Esophagus squamous epithelium (tissue), 5 donors: Measurements from ENCODE around the gene AGRP. TPM values are rescaled to one million over a fixed set of nuclear protein-coding genes. Genes with fewer than 3 reads are reported as not detected.

ENCODE experiments used
- DNase-seq: peaks from one replicate; lab custom pipeline; 2025; lab: John Stamatoyannopoulos, UW
- H3K27ac ChIP-seq, 4 donors: fragments of 200-600 bp; sonication (generic); one replicate each; pipeline ENCODE4 v1.5.1; 2016 to 2019; ENCODE audit warnings: mild to moderate bottlenecking in 1 of 4
- H3K27me3 ChIP-seq, 4 donors: fragments of 200-600 bp; sonication (generic); 1 replicate in 3 of 4; 2 replicates in 1 of 4; pipeline versions ENCODE4 v1.5.1 to v1.6.0; 2017 to 2021; ENCODE audit warnings: antibody characterized with exemption in 1 of 4
- H3K36me3 ChIP-seq, 3 donors: fragments of 200-600 bp; sonication (generic); one replicate each; pipeline ENCODE4 v1.5.1; 2016 to 2019
- H3K4me1 ChIP-seq, 3 donors: fragments of 200-600 bp; sonication (generic); one replicate each; pipeline ENCODE4 v1.5.1; 2017 to 2019
- H3K4me3 ChIP-seq, 4 donors: fragments of 200-600 bp; sonication (generic); 1 replicate in 3 of 4; 2 replicates in 1 of 4; pipeline ENCODE4 v1.5.1; 2016 to 2019; ENCODE audit warnings: mild to moderate bottlenecking in 2 of 4, moderate library complexity in 1 of 4
- H3K9me3 ChIP-seq, 3 donors: fragments of 200-600 bp; sonication (generic); one replicate each; pipeline ENCODE4 v1.5.1; 2016 to 2019
- CTCF ChIP-seq, 6 experiments: fragments of 450-650 bp in 4 of 6; fragments of 200-600 bp in 2 of 6; sonication (generic) in 2 of 6; IDR thresholded peaks; one replicate each; pipeline ENCODE4 v1.5.1; 2016 to 2019; ENCODE audit warnings: antibody characterized with exemption in 6 of 6, mild to moderate bottlenecking in 4 of 6, moderate library complexity in 4 of 6
- POLR2A ChIP-seq, 4 donors: fragments of 450-650 bp; IDR thresholded peaks; one replicate each; pipeline ENCODE4 v1.6.1; 2017; ENCODE audit warnings: antibody characterized with exemption in 4 of 4, mild to moderate bottlenecking in 4 of 4, moderate library complexity in 3 of 4
- WGBS, 2 donors: methylation state at CpG; one replicate each; pipeline ENCODE4 v1.1.5; 2018; 5-methylcytosine and 5-hydroxymethylcytosine counted together
- intact Hi-C: fragments of 100-400 bp; cut with DNase I; formaldehyde crosslinking; loops from one replicate; pipeline ENCODE4 v1.15.0; 2022
- total RNA-seq, 4 donors: library from RNA; depleted of rRNA; stranded (reverse); fragments of >200 nt; gene quantifications; one replicate each; pipeline ENCODE4 v1.1.0, GENCODE V29; 2016
- donor health status: DM: yes; HTN: yes; CAD: no.

Gene AGRP
- total RNA-seq, 4 donors from 2014 or later = not detected

DNA sequence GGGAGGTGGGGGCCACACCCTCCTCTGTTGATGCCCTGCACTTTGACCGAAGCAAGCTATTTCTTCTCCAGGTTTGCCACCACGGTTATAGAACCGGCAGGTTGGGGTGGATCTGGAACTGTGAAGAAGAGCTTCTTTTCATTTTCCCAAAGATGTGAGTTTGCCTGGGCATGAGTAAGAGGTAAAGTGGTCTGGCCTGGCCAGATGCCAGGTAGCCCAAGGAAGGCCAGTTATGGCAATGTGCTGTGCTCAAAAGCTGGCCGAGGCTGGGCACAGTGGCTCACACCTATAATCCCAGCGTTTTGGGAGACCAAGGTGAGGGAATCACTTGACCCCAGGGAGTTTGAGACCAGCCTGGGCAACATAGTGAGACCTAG, 21.1 kb downstream of the AGRP start:
- WGBS, 2 donors = 60 to 86% methylated on average over 5 of the region's 5 CpGs
- Histone ChIP-seq H3K4me3 (no peak overlapping the region), H3K27me3 (no peaks in the 10 kb centered on the region), H3K27ac (peak overlapping the region; percentile 73 to 88 (median 82)), H3K4me1 (peaks cover 63 to 88% (median 65%) of the 10 kb centered on the region in 3 donors), H3K9me3 (no peaks in the 10 kb centered on the region), H3K36me3 (no peaks in the 10 kb centered on the region)
- DNase-seq = no peak
- TF ChIP-seq POLR2A (IDR thresholded peaks at IDR 0.05) (no peak), CTCF (IDR thresholded peaks at IDR 0.05) (no peak)
- intact Hi-C loops = loop anchor here (5.0 kb wide), 1 partner anchor 40 kb away; no protein-coding TSS in a partner anchor

GRCh38 chr16:67461600-67462278, 21.6 kb downstream of the AGRP start:
- H3K9me3 ChIP-seq = no peaks in the 10 kb centered on the region
- H3K27me3 ChIP-seq = no peaks in the 10 kb centered on the region
- intact Hi-C loops = loop anchor here (5.0 kb wide), 1 partner anchor 39 kb away; no protein-coding TSS in a partner anchor
- no peak for DNase-seq
- no peaks in the 10 kb centered on the region for H3K36me3 ChIP-seq
- TF ChIP-seq POLR2A (IDR thresholded peaks at IDR 0.05) (peak in 1 of 4 donors; percentile 35), CTCF (IDR thresholded peaks at IDR 0.05) (no peak)
- H3K27ac ChIP-seq = peak overlapping the region; percentile 73 to 88 (median 82)
- peaks cover 69 to 94% (median 70%) of the 10 kb centered on the region in 3 donors for H3K4me1 ChIP-seq
- WGBS, 2 donors = 57% methylated on average over 2 of the region's 8 CpGs; no CpG with 5 or more reads in 1 of the 2 donors
- H3K4me3 ChIP-seq = no peak overlapping the region

- Histone ChIP-seq H3K4me1 (peaks cover 72 to 100% (median 78%) of the 10 kb centered on the region in 3 donors), H3K4me3 (no peak overlapping the region), H3K36me3 (no peaks in the 10 kb centered on the region), H3K9me3 (no peaks in the 10 kb centered on the region), H3K27me3 (no peaks in the 10 kb centered on the region), H3K27ac (peak overlapping the region; percentile 73 to 88 (median 82))
- 78% methylated on average over 1 of the region's 2 CpGs; no CpG with 5 or more reads in 1 of the 2 donors for WGBS, 2 donors
- no peak for DNase-seq
- intact Hi-C loops = loop anchor here (5.0 kb wide), 1 partner anchor 39 kb away; no protein-coding TSS in a partner anchor
- TF ChIP-seq CTCF (IDR thresholded peaks at IDR 0.05) (no peak), POLR2A (IDR thresholded peaks at IDR 0.05) (no peak)
Observed at GRCh38 chr16:67460961-67461360, 22.4 kb downstream of the AGRP start.

- WGBS, 2 donors = 69 to 83% methylated on average over 3 to 5 of the region's 5 CpGs
- no peak overlapping the region for H3K4me3 ChIP-seq
- TF ChIP-seq POLR2A (IDR thresholded peaks at IDR 0.05) (no peak), CTCF (IDR thresholded peaks at IDR 0.05) (no peak)
- no peaks in the 10 kb centered on the region for H3K36me3 ChIP-seq
- no peak for DNase-seq
- no peaks in the 10 kb centered on the region for H3K9me3 ChIP-seq
- peak overlapping the region; percentile 73 to 88 (median 82) for H3K27ac ChIP-seq
- intact Hi-C loops = loop anchor here (5.0 kb wide), 1 partner anchor 38 kb away; no protein-coding TSS in a partner anchor
- H3K27me3 ChIP-seq = no peaks in the 10 kb centered on the region
- H3K4me1 ChIP-seq = peaks cover 72 to 99% (median 73%) of the 10 kb centered on the region in 3 donors
Observed at GRCh38 chr16:67460168-67460567, 23.2 kb downstream of the AGRP start.

DNA sequence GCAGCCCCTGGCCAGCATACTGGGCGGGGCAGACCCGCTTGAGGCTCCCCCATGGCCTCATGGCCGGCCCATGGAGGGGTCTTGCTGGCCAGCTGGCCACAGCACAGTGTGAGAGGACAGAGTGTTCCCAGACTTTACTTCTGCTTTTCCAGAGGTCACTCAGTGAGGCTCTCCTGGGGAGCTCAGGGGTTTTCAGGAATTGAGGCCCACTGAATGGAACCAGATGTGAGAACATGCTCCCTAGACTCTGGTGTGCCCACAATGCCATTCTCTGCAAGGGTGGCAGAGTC, 23.5 kb downstream of the AGRP start:
- intact Hi-C loops = loop anchor here (5.0 kb wide), 1 partner anchor 38 kb away; no protein-coding TSS in a partner anchor

More for the DNA sequence above, 23.5 kb downstream of the AGRP start:
- Histone ChIP-seq H3K4me3 (no peak overlapping the region), H3K4me1 (peaks cover 72 to 96% (median 73%) of the 10 kb centered on the region in 3 donors), H3K9me3 (no peaks in the 10 kb centered on the region), H3K36me3 (no peaks in the 10 kb centered on the region), H3K27ac (peak overlapping the region; percentile 73 to 88 (median 82)), H3K27me3 (no peaks in the 10 kb centered on the region)
- no CpG with 5 or more reads among the region's 3 CpGs for WGBS, 2 donors
- TF ChIP-seq CTCF (IDR thresholded peaks at IDR 0.05) = no peak
- TF ChIP-seq POLR2A (IDR thresholded peaks at IDR 0.05) = no peak
- no peak for DNase-seq
